GM18511 (cell line): ENCODE data around the gene ATP5PF.
"Not testable (repeated sequence)": the region's sequence is repeated elsewhere in the genome, so short reads cannot be mapped to it uniquely, and the experiment has no call there.

Experiments used
- ATAC-seq: cut with Tn5 transposase; IDR thresholded peaks from one replicate; pipeline ENCODE4 v1.9.1; 2021; ENCODE audit warnings: mild to moderate bottlenecking, moderate library complexity; ENCODE audit not compliant: unreplicated experiment

Gene ATP5PF

GRCh38 chr21:25732091-25732760 is 2.5 kb downstream of the ATP5PF start:
- ATAC-seq, result no peak

DNA sequence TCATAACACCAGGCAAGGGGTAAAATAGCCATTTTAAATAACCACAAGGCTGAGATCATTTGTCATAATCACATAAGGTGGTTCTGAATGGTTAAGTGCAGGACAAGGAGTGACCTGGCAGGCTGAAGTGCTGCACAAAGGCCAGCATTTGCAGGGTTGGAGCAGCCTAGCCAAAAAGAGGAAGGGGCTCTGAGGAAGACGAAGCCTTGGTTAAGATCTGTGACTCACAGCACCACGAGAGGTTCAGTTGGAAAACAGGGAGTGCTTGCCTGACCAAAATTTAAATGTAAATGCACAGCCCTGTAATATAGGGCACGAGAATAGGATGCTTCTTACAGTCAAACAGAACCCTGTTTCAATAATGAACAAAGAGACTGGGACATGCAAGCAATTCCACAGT is 12.1 kb downstream of the ATP5PF start:
- no peak for ATAC-seq

- ATAC-seq, result no peak
These were observed 12.7 kb downstream of the ATP5PF start for GRCh38 chr21:25721987-25722386.

DNA sequence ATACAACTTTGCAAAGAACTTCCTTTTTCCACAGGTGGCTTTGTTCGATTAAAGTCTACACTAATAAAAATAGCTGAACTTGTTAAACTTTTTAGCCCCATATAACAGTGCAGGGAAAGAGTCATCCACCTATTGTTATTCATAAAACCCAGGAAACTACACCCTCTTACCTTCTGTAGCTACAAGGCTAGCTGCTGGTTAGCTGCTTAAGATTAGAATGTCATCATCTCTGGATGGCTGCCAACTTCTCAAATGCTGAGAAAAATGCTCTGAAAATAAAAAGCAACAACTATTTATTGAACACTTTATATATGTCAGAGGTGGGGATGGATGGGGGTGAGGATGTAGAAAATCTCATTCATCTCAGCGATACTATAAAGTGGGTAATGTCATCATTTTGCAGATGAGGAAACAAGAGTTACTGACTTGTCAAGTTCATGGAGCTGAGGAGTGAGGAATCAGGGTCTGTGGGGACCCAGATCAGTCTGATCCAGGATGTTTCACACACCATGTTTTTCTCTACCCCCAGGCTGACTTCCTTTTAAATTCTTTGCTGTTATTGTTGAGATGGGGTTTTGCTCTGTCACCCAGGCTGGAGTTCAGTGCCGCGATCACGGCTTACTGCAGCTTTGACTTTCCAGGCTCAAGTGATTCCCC is 17.1 kb downstream of the ATP5PF start:
- ATAC-seq, result no peak

DNA sequence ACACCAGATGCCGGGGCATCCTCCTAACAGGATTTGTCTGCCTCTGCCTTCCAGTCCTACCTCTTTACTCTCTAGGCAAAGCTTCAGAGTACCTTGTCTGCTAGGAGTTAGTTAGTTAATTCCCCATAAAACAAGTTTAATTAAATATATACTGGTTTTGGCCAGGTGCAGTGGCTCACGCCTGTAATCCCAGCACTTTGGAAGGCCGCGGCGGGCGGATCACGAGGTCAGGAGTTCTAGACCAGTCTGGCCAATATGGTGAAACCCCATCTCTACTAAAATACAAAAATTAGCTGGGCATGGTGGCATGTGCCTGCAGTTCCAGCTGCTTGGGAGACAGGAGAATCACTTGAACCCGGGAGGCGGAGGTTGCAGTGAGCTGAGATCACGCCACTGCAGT is 20.6 kb downstream of the ATP5PF start:
- ATAC-seq, result not testable (repeated sequence)

GRCh38 chr21:25710550-25710949 is 24.2 kb downstream of the ATP5PF start:
- ATAC-seq, result no peak

- no peak for ATAC-seq
These were observed 24.9 kb downstream of the ATP5PF start for GRCh38 chr21:25709684-25710265.

- peak; percentile 68 for ATAC-seq
These were observed 26.1 kb downstream of the ATP5PF start for GRCh38 chr21:25708467-25709065.

GRCh38 chr21:25701529-25701928 is 33.2 kb downstream of the ATP5PF start:
- no peak for ATAC-seq

DNA sequence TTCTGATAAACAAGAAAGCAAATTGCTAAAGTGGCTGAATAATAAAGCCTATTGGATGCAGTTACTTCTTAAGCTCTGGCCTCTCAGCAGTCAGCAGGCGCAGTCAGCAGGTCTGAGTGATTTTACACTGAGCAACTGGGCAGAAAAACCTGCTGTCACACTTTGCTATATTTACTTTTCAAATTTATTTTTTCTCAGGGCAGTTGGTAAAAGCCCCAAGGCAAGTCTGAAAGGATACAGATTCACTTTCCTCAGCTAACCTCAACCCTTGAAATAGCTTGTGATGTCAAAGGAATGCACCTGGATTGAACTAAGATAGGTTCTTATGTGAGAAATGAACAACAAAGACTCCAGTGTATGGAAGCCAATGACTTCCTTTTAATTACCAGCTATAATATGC is 34.0 kb downstream of the ATP5PF start:
- no peak for ATAC-seq

DNA sequence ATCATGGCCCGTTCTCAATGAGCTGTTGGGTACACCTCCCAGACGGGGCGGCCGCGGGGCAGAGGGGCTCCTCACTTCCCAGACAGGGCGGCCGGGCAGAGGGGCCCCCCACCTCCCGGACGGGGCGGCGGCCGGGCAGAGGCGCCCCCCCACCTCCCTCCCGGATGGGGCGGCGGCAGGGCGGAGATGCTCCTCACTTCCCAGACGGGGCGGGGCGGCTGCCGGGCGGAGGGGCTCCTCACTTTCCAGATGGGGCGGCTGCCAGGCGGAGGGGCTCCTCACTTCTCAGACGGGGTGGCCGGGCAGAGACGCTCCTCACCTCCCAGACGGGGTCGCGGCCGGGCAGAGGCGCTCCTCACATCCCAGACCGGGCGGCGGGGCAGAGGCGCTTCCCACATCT is 39.2 kb downstream of the ATP5PF start:
- not testable (repeated sequence) for ATAC-seq

DNA sequence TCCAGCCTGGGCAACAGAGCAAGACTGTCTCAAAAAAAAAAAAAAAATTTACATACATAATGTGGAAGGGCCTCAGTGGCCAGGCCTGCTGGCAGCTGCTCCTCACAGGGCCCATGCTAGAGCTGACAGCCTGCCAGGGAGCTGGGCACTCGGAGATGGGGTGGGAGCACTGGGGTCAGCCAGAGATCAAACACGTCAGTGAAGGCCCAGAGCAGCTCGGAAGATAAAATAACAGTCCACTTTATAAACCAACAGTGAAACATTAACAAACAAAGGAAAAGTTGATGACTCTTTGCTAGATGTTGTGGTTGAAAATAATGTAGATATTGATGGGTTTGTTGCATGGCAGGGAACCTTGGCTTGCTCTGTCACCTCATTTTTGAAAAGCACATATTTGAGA is 42.7 kb downstream of the ATP5PF start:
- ATAC-seq, result no peak

GRCh38 chr21:25689226-25689625 is 45.5 kb downstream of the ATP5PF start:
- ATAC-seq, result no peak

DNA sequence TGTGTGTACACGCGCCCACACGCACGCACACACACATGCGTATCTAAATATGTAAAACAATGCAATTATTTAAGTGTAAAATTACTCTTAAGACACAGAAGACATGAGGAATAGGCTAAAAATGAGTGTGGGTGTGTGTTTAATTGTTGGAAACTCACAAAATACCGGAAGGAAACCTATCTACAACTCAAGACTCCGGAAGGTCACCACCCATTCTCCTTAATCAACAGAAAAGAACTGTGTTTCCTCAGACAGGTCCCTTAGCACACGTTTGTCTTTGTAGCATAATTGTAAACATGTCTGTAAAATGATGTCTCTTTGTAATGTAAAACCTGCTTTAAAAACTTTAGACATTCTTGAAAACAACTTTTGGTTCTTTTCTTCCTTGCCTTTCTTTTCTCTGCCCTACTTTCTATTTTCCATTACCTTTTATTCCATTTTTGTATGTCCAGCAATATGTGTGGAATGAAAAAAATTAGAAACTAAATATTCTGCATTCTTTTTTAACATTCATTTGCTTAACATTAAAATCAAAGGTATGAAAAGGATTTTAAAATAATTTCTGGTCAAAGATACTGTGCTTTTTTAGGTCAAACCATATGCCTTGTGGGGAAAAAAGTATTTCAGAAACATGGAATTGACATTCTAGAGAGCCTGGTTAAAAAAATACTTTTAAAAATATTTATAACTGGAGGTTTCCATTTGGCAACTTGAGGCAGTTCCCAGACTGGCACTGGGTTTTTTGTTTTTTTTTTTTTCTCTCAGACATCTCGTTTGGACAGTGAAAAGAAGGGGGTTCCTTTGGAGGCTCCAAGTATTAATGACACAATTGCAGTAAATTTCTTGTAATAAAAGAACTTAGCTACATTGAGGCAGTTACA is 46.2 kb downstream of the ATP5PF start:
- no peak for ATAC-seq

DNA sequence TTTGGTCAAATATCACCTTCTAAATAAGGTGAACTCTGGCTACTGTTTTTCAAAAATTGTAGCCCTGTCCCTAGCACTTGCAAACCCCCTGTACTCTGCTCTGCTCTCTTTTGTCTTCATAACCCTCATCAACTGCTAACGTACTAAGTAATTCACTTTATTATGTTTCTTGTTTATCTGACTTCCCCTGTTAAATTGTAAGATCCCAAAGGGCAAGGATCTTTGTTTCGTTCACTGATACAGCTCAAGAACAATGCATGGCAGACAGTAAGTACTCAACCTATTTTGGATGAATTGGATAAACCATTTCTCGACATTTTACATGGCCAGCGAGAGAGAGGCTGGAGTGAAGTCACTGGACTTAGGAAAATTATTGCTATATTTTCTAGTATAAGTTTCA is 46.9 kb downstream of the ATP5PF start:
- ATAC-seq, result no peak

GRCh38 chr21:25682382-25682781 is 52.3 kb downstream of the ATP5PF start:
- no peak for ATAC-seq

- no peak for ATAC-seq
These were observed 58.3 kb downstream of the ATP5PF start for GRCh38 chr21:25676451-25676850.
